SKM-1 treated with dmso at 0.1 percent for 144 hours (cell line): ENCODE results near the gene IL6ST.
A peak's percentile ranks its signal among the peaks of the same experiment; 100 is the strongest.
"Not testable (repeated sequence)": the region's sequence is repeated elsewhere in the genome, so short reads cannot be mapped to it uniquely, and the experiment has no call there.

ENCODE experiments used
- DNase-seq: peaks from one replicate; lab custom pipeline; 2025; ENCODE audit not compliant: unreplicated experiment; lab: John Stamatoyannopoulos, UW

IL6ST gene

GRCh38 chr5:55994495-55994997, at the start of gene IL6ST:
IL6ST (minus strand) TSS chr5:55994963; CDS start chr5:55976278, 18,685 bp downstream.
- DNase-seq = peak; percentile 50

DNA sequence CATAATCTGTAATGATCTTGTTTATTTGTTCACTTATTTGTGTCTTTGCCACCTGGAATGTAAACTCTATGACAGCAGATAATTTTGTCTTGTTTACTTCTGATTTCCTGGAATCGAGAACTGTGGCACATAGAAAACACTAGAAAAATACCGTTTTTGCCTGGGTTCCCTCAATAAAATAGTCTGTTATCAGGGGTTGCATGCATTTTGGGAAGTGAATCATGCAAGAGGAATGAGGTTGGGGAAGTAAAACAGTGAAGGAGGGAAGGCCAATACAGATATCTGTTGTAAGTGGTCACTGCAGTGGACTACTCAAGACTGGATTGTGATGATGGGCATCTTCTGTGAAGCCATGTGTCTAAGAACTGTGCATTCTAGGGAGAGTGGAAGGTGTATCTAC, 45.2 kb upstream of the IL6ST start:
- peak; percentile 13 for DNase-seq

DNA sequence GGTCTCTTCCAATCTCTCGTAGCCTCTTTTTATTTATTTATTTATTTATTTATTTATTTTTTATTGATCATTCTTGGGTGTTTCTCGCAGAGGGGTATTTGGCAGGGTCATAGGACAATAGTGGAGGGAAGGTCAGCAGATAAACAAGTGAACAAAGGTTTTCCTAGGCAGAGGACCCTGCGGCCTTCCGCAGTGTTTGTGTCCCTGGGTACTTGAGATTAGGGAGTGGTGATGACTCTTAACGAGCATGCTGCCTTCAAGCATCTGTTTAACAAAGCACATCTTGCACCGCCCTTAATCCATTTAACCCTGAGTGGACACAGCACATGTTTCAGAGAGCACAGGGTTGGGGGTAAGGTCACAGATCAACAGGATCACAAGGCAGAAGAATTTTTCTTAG, 43.4 kb upstream of the IL6ST start:
- DNase-seq = not testable (repeated sequence)

DNA sequence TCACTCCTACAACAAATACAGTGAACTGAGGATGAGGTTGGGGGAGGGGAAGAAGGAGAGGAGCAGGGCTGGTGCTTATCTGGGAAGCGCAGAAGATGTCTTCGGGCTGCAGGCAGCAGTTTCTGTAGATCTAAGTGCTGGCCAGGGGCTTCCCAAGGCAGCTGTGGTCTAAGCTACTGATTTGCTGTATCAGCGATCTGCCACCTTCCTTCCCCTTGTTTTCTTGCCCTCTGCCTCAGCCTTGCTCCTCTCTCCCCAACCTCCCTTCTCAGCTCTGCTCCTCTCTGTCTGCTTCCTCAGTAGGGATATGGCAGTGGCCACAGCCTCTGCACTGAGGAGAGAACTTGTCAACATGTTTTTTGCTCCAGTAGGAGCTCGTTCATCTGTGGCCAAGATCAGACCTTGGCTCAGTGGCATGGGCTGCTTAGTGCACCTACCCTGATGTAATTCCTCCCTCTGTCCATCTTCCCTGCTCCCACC, 42.8 kb upstream of the IL6ST start:
- no peak for DNase-seq

- DNase-seq = not testable (repeated sequence)
Observed at GRCh38 chr5:56035394-56035793, 40.6 kb upstream of the IL6ST start.

- DNase-seq = not testable (repeated sequence)
Observed at GRCh38 chr5:56029871-56030630, 35.3 kb upstream of the IL6ST start.

- no peak for DNase-seq
Observed at GRCh38 chr5:56029457-56029856, 34.7 kb upstream of the IL6ST start.

- no peak for DNase-seq
Observed at GRCh38 chr5:56028708-56029107, 33.9 kb upstream of the IL6ST start.

GRCh38 chr5:56026863-56027300, 32.1 kb upstream of the IL6ST start:
- DNase-seq = peak; percentile 89

GRCh38 chr5:56025151-56025885, 30.6 kb upstream of the IL6ST start:
- no peak for DNase-seq

- no peak for DNase-seq
Observed at GRCh38 chr5:56024810-56025150, 30.0 kb upstream of the IL6ST start.

GRCh38 chr5:56023296-56023695, 28.5 kb upstream of the IL6ST start:
- no peak for DNase-seq

- no peak for DNase-seq
Observed at GRCh38 chr5:56019306-56020272, 24.8 kb upstream of the IL6ST start.

GRCh38 chr5:56018832-56019231, 24.1 kb upstream of the IL6ST start:
- DNase-seq = no peak

- DNase-seq = not testable (repeated sequence)
Observed at GRCh38 chr5:56014701-56015100, 19.9 kb upstream of the IL6ST start.

DNA sequence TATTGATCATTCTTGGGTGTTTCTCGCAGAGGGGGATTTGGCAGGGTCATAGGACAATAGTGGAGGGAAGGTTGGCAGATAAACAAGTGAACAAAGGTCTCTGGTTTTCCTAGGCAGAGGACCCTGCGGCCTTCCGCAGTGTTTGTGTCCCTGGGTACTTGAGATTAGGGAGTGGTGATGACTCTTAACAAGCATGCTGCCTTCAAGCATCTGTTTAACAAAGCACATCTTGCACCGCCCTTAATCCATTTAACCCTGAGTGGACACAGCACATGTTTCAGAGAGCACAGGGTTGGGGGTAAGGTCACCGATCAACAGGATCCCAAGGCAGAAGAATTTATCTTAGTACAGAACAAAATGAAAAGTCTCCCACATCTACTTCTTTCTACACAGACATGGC, 19.2 kb upstream of the IL6ST start:
- not testable (repeated sequence) for DNase-seq

- DNase-seq = no peak
Observed at GRCh38 chr5:56012281-56012963, 17.7 kb upstream of the IL6ST start.

GRCh38 chr5:56011835-56012234, 17.1 kb upstream of the IL6ST start:
- no peak for DNase-seq

DNA sequence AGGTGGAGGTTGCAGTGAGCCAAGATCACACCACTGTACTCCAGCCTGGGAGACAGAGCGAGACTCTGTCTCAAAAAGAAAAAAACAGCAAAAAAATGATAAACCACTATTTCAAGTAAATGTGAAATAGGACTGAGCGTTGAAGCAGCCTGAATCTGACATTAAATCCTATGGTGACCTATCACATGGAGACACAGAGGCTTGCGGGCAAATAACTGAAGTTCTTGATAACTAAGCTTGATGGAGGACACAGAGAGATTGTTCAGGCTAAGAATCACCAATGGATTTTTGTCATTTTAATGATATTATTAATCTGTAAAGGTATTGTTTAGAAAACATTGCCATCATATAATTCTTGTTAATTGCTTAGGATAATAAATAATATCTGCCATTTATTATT, 15.7 kb upstream of the IL6ST start:
- DNase-seq = no peak

DNA sequence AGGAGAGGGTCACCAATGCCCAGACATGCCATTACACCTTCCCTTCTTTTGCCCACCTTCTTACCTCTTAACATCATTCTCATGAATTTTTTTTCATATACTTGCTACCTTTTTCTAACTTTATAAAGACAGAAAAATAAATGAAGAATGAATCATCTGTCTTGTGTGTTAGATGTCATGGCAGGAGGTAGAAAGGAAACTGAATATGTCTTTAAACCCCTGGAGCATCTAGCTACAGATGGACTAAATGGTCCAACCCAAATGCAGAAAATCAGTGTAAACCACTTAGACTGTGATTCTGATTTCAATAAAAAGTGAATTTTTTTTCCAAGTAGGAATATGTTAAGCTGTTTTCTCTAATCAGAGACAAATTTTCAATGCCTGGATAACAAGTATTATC, 11.8 kb upstream of the IL6ST start:
- DNase-seq = no peak
